Activated CD4-positive, alpha-beta T cell treated with anti-CD3 and anti-CD28 coated beads for 36 hours (primary cell): Measurements from ENCODE around the gene HNRNPM. TPM values are rescaled to one million over a fixed set of nuclear protein-coding genes. Genes with fewer than 3 reads are reported as not detected.

Source experiments
- ATAC-seq: fragments of 200-7000 bp; cut with Tn5 transposase; one replicate; pipeline ENCODE4 v1.10.0; 2021; ENCODE audit warnings: mild to moderate bottlenecking, moderate library complexity
- CTCF ChIA-PET: fragments of 350-600 bp; sonication (Branson Sonifier 250); formaldehyde crosslinking; loops from one replicate; lab custom pipeline; 2021; ENCODE audit warnings: antibody characterized with exemption; lab: Charles Lee
- POLR2A ChIA-PET: fragments of 350-600 bp; sonication (Branson Sonifier 250); formaldehyde crosslinking; loops from one replicate; lab custom pipeline; 2021; ENCODE audit warnings: antibody characterized with exemption, inconsistent platforms; lab: Charles Lee
- DNase-seq: peaks from one replicate; pipeline ENCODE4 v3.0.0-alpha.2; 2020
- H3K27ac Mint-ChIP-seq: one replicate; pipeline ENCODE4 v1.8.0; 2021; ENCODE audit warnings: mixed read lengths
- H3K27me3 Mint-ChIP-seq: one replicate; pipeline ENCODE4 v1.8.0; 2021; ENCODE audit warnings: mixed read lengths
- H3K36me3 Mint-ChIP-seq: one replicate; pipeline ENCODE4 v1.8.0; 2021; ENCODE audit warnings: low read depth, mixed read lengths
- H3K4me1 Mint-ChIP-seq: one replicate; pipeline ENCODE4 v1.8.0; 2021; ENCODE audit warnings: mixed read lengths
- H3K4me3 Mint-ChIP-seq: one replicate; pipeline ENCODE4 v1.8.0; 2021; ENCODE audit warnings: mild to moderate bottlenecking, moderate library complexity, mixed read lengths
- H3K9me3 Mint-ChIP-seq: one replicate; pipeline ENCODE4 v1.8.0; 2021; ENCODE audit warnings: low read depth, mixed read lengths
- intact Hi-C, 2 experiments: fragments of 100-400 bp; cut with DNase I in 1 of 2; cut with micrococcal nuclease in 1 of 2; formaldehyde crosslinking; loops; one replicate each; pipeline versions ENCODE4 v1.14.2 to v1.15.1; 2022 to 2024; cut with DNase I, micrococcal nuclease
- total RNA-seq, 2 experiments: library from RNA; stranded (reverse); gene quantifications; one replicate each; pipeline ENCODE4 v1.2.3, GENCODE V29; 2021

The HNRNPM gene
- total RNA-seq, 2 experiments from 2014 or later, result 250 to 304 TPM

- DNase-seq (no peak), ATAC-seq (no peak)
- H3K4me3 Mint-ChIP-seq, result no peak overlapping the region
- H3K36me3 Mint-ChIP-seq, result peaks cover 51% of the 10 kb centered on the region
- CTCF ChIA-PET, result interaction anchor here (1.2 to 2.4 kb wide), 2 partner anchors 97 to 127 kb away, joined by 3 to 10 read pairs; partner anchors contain the start of gene MYO1F
- no peaks in the 10 kb centered on the region for H3K9me3 Mint-ChIP-seq
- H3K27me3 Mint-ChIP-seq, result no peaks in the 10 kb centered on the region
- POLR2A ChIA-PET, result interaction anchor here (0.6 kb wide), 1 partner anchor 54 kb away, joined by 3 read pairs; no protein-coding TSS in a partner anchor
- H3K4me1 Mint-ChIP-seq, result peaks cover 87% of the 10 kb centered on the region
- intact Hi-C loops, result no loop called here
- H3K27ac Mint-ChIP-seq, result peak overlapping the region; percentile 43
These were observed 6.6 kb downstream of the HNRNPM start for GRCh38 chr19:8451377-8451776.

- H3K27me3 Mint-ChIP-seq, result no peaks in the 10 kb centered on the region
- H3K4me3 Mint-ChIP-seq, result no peak overlapping the region
- CTCF ChIA-PET, result interaction anchor here (0.6 to 2.4 kb wide), 4 partner anchors 97 to 794 kb away, joined by 3 to 10 read pairs (median 3); partner anchors contain the start of gene MYO1F
- ATAC-seq, result peak; percentile 59
- no peaks in the 10 kb centered on the region for H3K9me3 Mint-ChIP-seq
- POLR2A ChIA-PET, result interaction anchor here (0.6 kb wide), 1 partner anchor 54 kb away, joined by 3 read pairs; no protein-coding TSS in a partner anchor
- peaks cover 87% of the 10 kb centered on the region for H3K4me1 Mint-ChIP-seq
- no peak for DNase-seq
- intact Hi-C loops, result no loop called here
- peaks cover 52% of the 10 kb centered on the region for H3K36me3 Mint-ChIP-seq
- peak overlapping the region; percentile 43 for H3K27ac Mint-ChIP-seq
These were observed 7.1 kb downstream of the HNRNPM start for GRCh38 chr19:8451885-8452284.

- intact Hi-C loops, result no loop called here
- Mint-ChIP-seq H3K27me3 (no peaks in the 10 kb centered on the region), H3K9me3 (no peaks in the 10 kb centered on the region), H3K4me3 (no peak overlapping the region), H3K27ac (no peak overlapping the region), H3K4me1 (peaks cover 87% of the 10 kb centered on the region), H3K36me3 (peaks cover 50% of the 10 kb centered on the region)
- ATAC-seq, result no peak
- CTCF ChIA-PET, result interaction anchor here (0.6 to 0.9 kb wide), 3 partner anchors 42 to 795 kb away, joined by 3 read pairs; no protein-coding TSS in a partner anchor
- POLR2A ChIA-PET, result interaction anchor here (0.8 kb wide), 1 partner anchor 8 kb away, joined by 5 read pairs; the partner anchor contains the start of gene HNRNPM
- DNase-seq, result no peak
These were observed 7.8 kb downstream of the HNRNPM start for GRCh38 chr19:8452446-8453123.

GRCh38 chr19:8453616-8454015, 8.8 kb downstream of the HNRNPM start:
- no peak for ATAC-seq

GRCh38 chr19:8454218-8454617, 9.4 kb downstream of the HNRNPM start:
- intact Hi-C loops, result no loop called here
- Mint-ChIP-seq H3K27ac (peak overlapping the region; percentile 7), H3K4me1 (peaks cover 92% of the 10 kb centered on the region), H3K36me3 (peaks cover 50% of the 10 kb centered on the region), H3K4me3 (no peak overlapping the region), H3K27me3 (no peaks in the 10 kb centered on the region), H3K9me3 (no peaks in the 10 kb centered on the region)
- POLR2A ChIA-PET, result no interaction called here
- no peak for ATAC-seq
- no peak for DNase-seq
- CTCF ChIA-PET, result no interaction called here

More at GRCh38 chr19:8453616-8454015, 8.8 kb downstream of the HNRNPM start:
- peaks cover 50% of the 10 kb centered on the region for H3K36me3 Mint-ChIP-seq
- DNase-seq, result no peak
- H3K9me3 Mint-ChIP-seq, result no peaks in the 10 kb centered on the region
- H3K4me3 Mint-ChIP-seq, result no peak overlapping the region
- intact Hi-C loops, result no loop called here
- ChIA-PET POLR2A (interaction anchor here (0.8 kb wide), 1 partner anchor 9 kb away, joined by 5 read pairs; the partner anchor contains the start of gene HNRNPM), CTCF (interaction anchor here (0.6 kb wide), 2 partner anchors 41 to 52 kb away, joined by 3 read pairs; no protein-coding TSS in a partner anchor)
- H3K27me3 Mint-ChIP-seq, result no peaks in the 10 kb centered on the region
- H3K4me1 Mint-ChIP-seq, result peaks cover 91% of the 10 kb centered on the region
- no peak overlapping the region for H3K27ac Mint-ChIP-seq

- ChIA-PET CTCF (no interaction called here), POLR2A (no interaction called here)
- no peak overlapping the region for H3K4me3 Mint-ChIP-seq
- H3K27ac Mint-ChIP-seq, result peak overlapping the region; percentile 49
- peaks cover 53% of the 10 kb centered on the region for H3K36me3 Mint-ChIP-seq
- peaks cover 94% of the 10 kb centered on the region for H3K4me1 Mint-ChIP-seq
- DNase-seq (no peak), ATAC-seq (no peak)
- H3K9me3 Mint-ChIP-seq, result no peaks in the 10 kb centered on the region
- intact Hi-C loops, result no loop called here
- no peaks in the 10 kb centered on the region for H3K27me3 Mint-ChIP-seq
These were observed 10.2 kb downstream of the HNRNPM start for GRCh38 chr19:8455018-8455417.

- no peaks in the 10 kb centered on the region for H3K27me3 Mint-ChIP-seq
- no peak overlapping the region for H3K27ac Mint-ChIP-seq
- peaks cover 98% of the 10 kb centered on the region for H3K4me1 Mint-ChIP-seq
- intact Hi-C loops, result no loop called here
- peaks cover 52% of the 10 kb centered on the region for H3K36me3 Mint-ChIP-seq
- ATAC-seq (no peak), DNase-seq (no peak)
- CTCF ChIA-PET, result interaction anchor here (0.5 to 2.7 kb wide), 4 partner anchors 10 to 145 kb away, joined by 3 to 11 read pairs (median 6); partner anchors contain the start of gene HNRNPM
- no peaks in the 10 kb centered on the region for H3K9me3 Mint-ChIP-seq
- POLR2A ChIA-PET, result interaction anchor here (0.6 to 1.0 kb wide), 3 partner anchors 9 to 114 kb away, joined by 3 to 4 read pairs (median 3); partner anchors contain the start of gene HNRNPM
- H3K4me3 Mint-ChIP-seq, result no peak overlapping the region
These were observed 11.3 kb downstream of the HNRNPM start for GRCh38 chr19:8456064-8456463.

GRCh38 chr19:8457209-8457608, 12.4 kb downstream of the HNRNPM start:
- DNase-seq (no peak), ATAC-seq (no peak)
- POLR2A ChIA-PET, result no interaction called here
- Mint-ChIP-seq H3K27me3 (no peaks in the 10 kb centered on the region), H3K4me3 (no peak overlapping the region), H3K9me3 (no peaks in the 10 kb centered on the region), H3K27ac (peak overlapping the region; percentile 69), H3K36me3 (peaks cover 47% of the 10 kb centered on the region), H3K4me1 (peaks cover 93% of the 10 kb centered on the region)
- intact Hi-C loops, result no loop called here
- CTCF ChIA-PET, result interaction anchor here (1.1 to 2.7 kb wide), 3 partner anchors 11 to 121 kb away, joined by 6 to 11 read pairs (median 10); partner anchors contain the start of gene HNRNPM

- POLR2A ChIA-PET, result interaction anchor here (0.7 to 1.2 kb wide), 5 partner anchors 8 to 179 kb away, joined by 3 to 5 read pairs (median 3); partner anchors contain the start of gene HNRNPM
- CTCF ChIA-PET, result interaction anchor here (1.1 to 2.7 kb wide), 4 partner anchors 12 to 121 kb away, joined by 3 to 11 read pairs (median 8); partner anchors contain the start of gene HNRNPM
- H3K9me3 Mint-ChIP-seq, result no peaks in the 10 kb centered on the region
- peak; percentile 77 for ATAC-seq
- no peak overlapping the region for H3K4me3 Mint-ChIP-seq
- H3K36me3 Mint-ChIP-seq, result peaks cover 49% of the 10 kb centered on the region
- H3K4me1 Mint-ChIP-seq, result peaks cover 90% of the 10 kb centered on the region
- peak overlapping the region; percentile 69 for H3K27ac Mint-ChIP-seq
- intact Hi-C loops, result no loop called here
- DNase-seq, result no peak
- H3K27me3 Mint-ChIP-seq, result no peaks in the 10 kb centered on the region
These were observed 13.1 kb downstream of the HNRNPM start for GRCh38 chr19:8457827-8458226.

GRCh38 chr19:8458380-8458779, 13.6 kb downstream of the HNRNPM start:
- ChIA-PET CTCF (interaction anchor here (1.1 to 2.7 kb wide), 3 partner anchors 24 to 120 kb away, joined by 3 to 10 read pairs (median 6); no protein-coding TSS in a partner anchor), POLR2A (interaction anchor here (0.7 to 1.2 kb wide), 5 partner anchors 9 to 178 kb away, joined by 3 to 5 read pairs (median 3); partner anchors contain the start of gene HNRNPM)
- intact Hi-C loops, result no loop called here
- H3K36me3 Mint-ChIP-seq, result peaks cover 52% of the 10 kb centered on the region
- no peaks in the 10 kb centered on the region for H3K9me3 Mint-ChIP-seq
- H3K4me1 Mint-ChIP-seq, result peaks cover 86% of the 10 kb centered on the region
- no peak overlapping the region for H3K27ac Mint-ChIP-seq
- ATAC-seq (no peak), DNase-seq (no peak)
- no peaks in the 10 kb centered on the region for H3K27me3 Mint-ChIP-seq
- H3K4me3 Mint-ChIP-seq, result no peak overlapping the region

- DNase-seq, result no peak
- no peaks in the 10 kb centered on the region for H3K9me3 Mint-ChIP-seq
- H3K36me3 Mint-ChIP-seq, result peaks cover 58% of the 10 kb centered on the region
- CTCF ChIA-PET, result interaction anchor here (0.6 to 1.0 kb wide), 2 partner anchors 22 to 105 kb away, joined by 3 read pairs; no protein-coding TSS in a partner anchor
- intact Hi-C loops, result no loop called here
- no peak overlapping the region for H3K4me3 Mint-ChIP-seq
- POLR2A ChIA-PET, result no interaction called here
- H3K4me1 Mint-ChIP-seq, result peaks cover 81% of the 10 kb centered on the region
- ATAC-seq, result no peak
- peak overlapping the region; percentile 6 for H3K27ac Mint-ChIP-seq
- no peaks in the 10 kb centered on the region for H3K27me3 Mint-ChIP-seq
These were observed 14.3 kb downstream of the HNRNPM start for GRCh38 chr19:8459095-8459494.
